WTC11 (cell line): ENCODE results near the gene AMMECR1. TPM values are rescaled to one million over a fixed set of nuclear protein-coding genes. Genes with fewer than 3 reads are reported as not detected.

Source experiments
- ATAC-seq: fragments of 200-7000 bp; cut with Tn5 transposase; 2 replicates; pipeline ENCODE4 v1.10.0; 2021; ENCODE audit warnings: mild to moderate bottlenecking, moderate library complexity
- CTCF ChIA-PET: fragments of 300-600 bp; sonication (Branson Sonifier 250); formaldehyde crosslinking; loops from one replicate; lab custom pipeline; 2021; ENCODE audit warnings: antibody characterized with exemption; lab: Charles Lee
- POLR2A ChIA-PET: fragments of 350-600 bp; sonication (Branson Sonifier 250); formaldehyde crosslinking; loops from one replicate; lab custom pipeline; 2021; ENCODE audit warnings: antibody characterized with exemption; lab: Charles Lee
- DNase-seq: peaks from one replicate; pipeline ENCODE4 v3.0.0; 2021; ENCODE audit warnings: low spot score
- H3K27ac Mint-ChIP-seq: 2 replicates; pipeline ENCODE4 v1.8.0; 2021; ENCODE audit warnings: mixed read lengths
- H3K27me3 Mint-ChIP-seq: 2 replicates; pipeline ENCODE4 v1.8.0; 2021; ENCODE audit warnings: low read depth, mild to moderate bottlenecking, moderate library complexity, mixed read lengths
- H3K36me3 Mint-ChIP-seq: 2 replicates; pipeline ENCODE4 v1.8.0; 2021; ENCODE audit warnings: mixed read lengths
- H3K4me1 Mint-ChIP-seq: 2 replicates; pipeline ENCODE4 v1.8.0; 2022; ENCODE audit warnings: mixed read lengths
- H3K4me3 Mint-ChIP-seq: 2 replicates; pipeline ENCODE4 v1.8.0; 2021; ENCODE audit warnings: mild to moderate bottlenecking, moderate library complexity, mixed read lengths
- H3K9me3 Mint-ChIP-seq: 2 replicates; pipeline ENCODE4 v1.8.0; 2021; ENCODE audit warnings: mixed read lengths
- CBFB ChIP-seq: sonication (generic); formaldehyde crosslinking; IDR thresholded peaks from 2 replicates; pipeline ENCODE4 v1.8.1; 2022; ENCODE audit warnings: mild to moderate bottlenecking, low read depth, missing genetic modification reagents
- FOXJ3 ChIP-seq: sonication (generic); formaldehyde crosslinking; IDR thresholded peaks from 2 replicates; pipeline ENCODE4 v1.9.0; 2021; ENCODE audit warnings: missing genetic modification reagents, mild to moderate bottlenecking, borderline replicate concordance
- GABPB1 ChIP-seq: sonication (generic); formaldehyde crosslinking; IDR thresholded peaks from 2 replicates; pipeline ENCODE4 v1.8.1; 2023; ENCODE audit warnings: mild to moderate bottlenecking, missing genetic modification reagents
- KAT7 ChIP-seq: sonication (generic); formaldehyde crosslinking; IDR thresholded peaks from 2 replicates; pipeline ENCODE4 v1.8.1; 2023; ENCODE audit warnings: missing genetic modification reagents, mild to moderate bottlenecking, borderline replicate concordance
- MXD4 ChIP-seq: fragments of 250-450 bp; sonication (Bioruptor Pico); IDR thresholded peaks from 2 replicates; pipeline ENCODE4 v1.8.0; 2021; ENCODE audit warnings: mild to moderate bottlenecking, moderate library complexity, borderline replicate concordance
- RORB ChIP-seq: fragments of 250-450 bp; sonication (Bioruptor Pico); IDR thresholded peaks from 2 replicates; pipeline ENCODE4 v1.9.0; 2021; ENCODE audit warnings: mild to moderate bottlenecking
- SMAD3 ChIP-seq: sonication (generic); formaldehyde crosslinking; IDR thresholded peaks from 2 replicates; pipeline ENCODE4 v1.8.0; 2022; ENCODE audit warnings: missing genetic modification reagents, mild to moderate bottlenecking, borderline replicate concordance
- SMAD4 ChIP-seq: sonication (generic); formaldehyde crosslinking; IDR thresholded peaks from 2 replicates; pipeline ENCODE4 v1.8.0; 2022; ENCODE audit warnings: mild to moderate bottlenecking, missing genetic modification reagents
- TP53 ChIP-seq: sonication (generic); formaldehyde crosslinking; IDR thresholded peaks from 2 replicates; pipeline ENCODE4 v1.8.1; 2023; ENCODE audit warnings: mild to moderate bottlenecking, missing genetic modification reagents
- ZNF121 ChIP-seq: sonication (generic); formaldehyde crosslinking; IDR thresholded peaks from 2 replicates; pipeline ENCODE4 v1.8.0; 2023; ENCODE audit warnings: missing genetic modification reagents
- ZNF232 ChIP-seq: sonication (generic); formaldehyde crosslinking; IDR thresholded peaks from 2 replicates; pipeline ENCODE4 v1.8.0; 2022; ENCODE audit warnings: mild to moderate bottlenecking, missing genetic modification reagents
- ZNF263 ChIP-seq: sonication (generic); formaldehyde crosslinking; IDR thresholded peaks from 2 replicates; pipeline ENCODE4 v1.8.1; 2022; ENCODE audit warnings: low read depth, mild to moderate bottlenecking, moderate library complexity, missing genetic modification reagents
- ZNF416 ChIP-seq: fragments of 250-450 bp; sonication (Bioruptor Pico); IDR thresholded peaks from 2 replicates; pipeline ENCODE4 v1.9.0; 2021; ENCODE audit warnings: mild to moderate bottlenecking, inconsistent platforms
- total RNA-seq: library from RNA; stranded (reverse); gene quantifications from 3 replicates; pipeline ENCODE4 v1.2.3, GENCODE V29; 2021
- TF ChIP-seq, protein P1 (sequence below): sonication (generic); formaldehyde crosslinking; IDR thresholded peaks from 2 replicates; pipeline ENCODE4 v1.8.1; 2022; ENCODE audit warnings: mild to moderate bottlenecking, moderate library complexity, missing genetic modification reagents
- TF ChIP-seq, protein P2 (sequence below): sonication (generic); formaldehyde crosslinking; IDR thresholded peaks from 2 replicates; pipeline ENCODE4 v1.8.0; 2022; ENCODE audit warnings: missing genetic modification reagents
- TF ChIP-seq, protein P3 (sequence below): fragments of 250-450 bp; sonication (Bioruptor Pico); IDR thresholded peaks from 2 replicates; pipeline ENCODE4 v1.8.0; 2021; ENCODE audit warnings: mild to moderate bottlenecking
- TF ChIP-seq, protein P4 (sequence below): fragments of 250-450 bp; sonication (Bioruptor Pico); IDR thresholded peaks from 2 replicates; pipeline ENCODE4 v1.9.0; 2021; ENCODE audit warnings: mild to moderate bottlenecking
- TF ChIP-seq, protein P5 (sequence below): sonication (generic); formaldehyde crosslinking; IDR thresholded peaks from 2 replicates; pipeline ENCODE4 v1.8.0; 2022; ENCODE audit warnings: mild to moderate bottlenecking, missing genetic modification reagents
- TF ChIP-seq, protein P6 (sequence below): sonication (generic); formaldehyde crosslinking; IDR thresholded peaks from 2 replicates; pipeline ENCODE4 v1.8.1; 2022; ENCODE audit warnings: missing genetic modification reagents, borderline replicate concordance
- TF ChIP-seq, protein P7 (sequence below): sonication (generic); formaldehyde crosslinking; IDR thresholded peaks from 2 replicates; pipeline ENCODE4 v1.8.0; 2023; ENCODE audit warnings: missing genetic modification reagents

The AMMECR1 gene
- total RNA-seq, 1 experiment from 2014 or later, result 18.1 TPM

DNA sequence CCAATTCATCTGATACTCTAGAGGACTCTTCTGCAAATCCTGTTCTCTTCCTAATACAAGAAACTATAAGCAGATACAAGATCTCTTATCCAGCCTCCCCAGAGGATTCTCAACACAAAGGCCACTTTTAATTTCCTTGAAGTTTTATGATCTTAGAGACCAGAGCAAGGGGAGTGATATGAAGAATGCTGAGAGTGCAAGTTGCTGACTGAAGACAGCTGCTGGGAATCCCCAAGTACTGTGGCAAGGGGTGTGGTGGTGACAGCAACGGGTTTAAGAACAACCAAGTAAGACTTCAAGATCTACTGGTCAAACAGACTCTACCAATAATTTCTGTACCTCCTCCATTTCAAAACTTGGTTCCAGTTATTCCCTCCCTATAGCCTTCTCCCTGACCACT, 7.0 kb downstream of the AMMECR1 start:
- TF ChIP-seq ZNF263 (CRISPR knock-in tag), result no peak
- no peak for TF ChIP-seq KAT7 (CRISPR knock-in tag)
- TF ChIP-seq, protein P1, sequence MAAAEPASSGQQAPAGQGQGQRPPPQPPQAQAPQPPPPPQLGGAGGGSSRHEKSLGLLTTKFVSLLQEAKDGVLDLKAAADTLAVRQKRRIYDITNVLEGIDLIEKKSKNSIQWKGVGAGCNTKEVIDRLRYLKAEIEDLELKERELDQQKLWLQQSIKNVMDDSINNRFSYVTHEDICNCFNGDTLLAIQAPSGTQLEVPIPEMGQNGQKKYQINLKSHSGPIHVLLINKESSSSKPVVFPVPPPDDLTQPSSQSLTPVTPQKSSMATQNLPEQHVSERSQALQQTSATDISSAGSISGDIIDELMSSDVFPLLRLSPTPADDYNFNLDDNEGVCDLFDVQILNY (CRISPR knock-in tag), result no peak
- no peak for TF ChIP-seq FOXJ3 (CRISPR knock-in tag)
- TF ChIP-seq, protein P2, sequence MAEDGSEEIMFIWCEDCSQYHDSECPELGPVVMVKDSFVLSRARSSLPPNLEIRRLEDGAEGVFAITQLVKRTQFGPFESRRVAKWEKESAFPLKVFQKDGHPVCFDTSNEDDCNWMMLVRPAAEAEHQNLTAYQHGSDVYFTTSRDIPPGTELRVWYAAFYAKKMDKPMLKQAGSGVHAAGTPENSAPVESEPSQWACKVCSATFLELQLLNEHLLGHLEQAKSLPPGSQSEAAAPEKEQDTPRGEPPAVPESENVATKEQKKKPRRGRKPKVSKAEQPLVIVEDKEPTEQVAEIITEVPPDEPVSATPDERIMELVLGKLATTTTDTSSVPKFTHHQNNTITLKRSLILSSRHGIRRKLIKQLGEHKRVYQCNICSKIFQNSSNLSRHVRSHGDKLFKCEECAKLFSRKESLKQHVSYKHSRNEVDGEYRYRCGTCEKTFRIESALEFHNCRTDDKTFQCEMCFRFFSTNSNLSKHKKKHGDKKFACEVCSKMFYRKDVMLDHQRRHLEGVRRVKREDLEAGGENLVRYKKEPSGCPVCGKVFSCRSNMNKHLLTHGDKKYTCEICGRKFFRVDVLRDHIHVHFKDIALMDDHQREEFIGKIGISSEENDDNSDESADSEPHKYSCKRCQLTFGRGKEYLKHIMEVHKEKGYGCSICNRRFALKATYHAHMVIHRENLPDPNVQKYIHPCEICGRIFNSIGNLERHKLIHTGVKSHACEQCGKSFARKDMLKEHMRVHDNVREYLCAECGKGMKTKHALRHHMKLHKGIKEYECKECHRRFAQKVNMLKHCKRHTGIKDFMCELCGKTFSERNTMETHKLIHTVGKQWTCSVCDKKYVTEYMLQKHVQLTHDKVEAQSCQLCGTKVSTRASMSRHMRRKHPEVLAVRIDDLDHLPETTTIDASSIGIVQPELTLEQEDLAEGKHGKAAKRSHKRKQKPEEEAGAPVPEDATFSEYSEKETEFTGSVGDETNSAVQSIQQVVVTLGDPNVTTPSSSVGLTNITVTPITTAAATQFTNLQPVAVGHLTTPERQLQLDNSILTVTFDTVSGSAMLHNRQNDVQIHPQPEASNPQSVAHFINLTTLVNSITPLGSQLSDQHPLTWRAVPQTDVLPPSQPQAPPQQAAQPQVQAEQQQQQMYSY (CRISPR knock-in tag), result no peak
- TF ChIP-seq, protein P3, sequence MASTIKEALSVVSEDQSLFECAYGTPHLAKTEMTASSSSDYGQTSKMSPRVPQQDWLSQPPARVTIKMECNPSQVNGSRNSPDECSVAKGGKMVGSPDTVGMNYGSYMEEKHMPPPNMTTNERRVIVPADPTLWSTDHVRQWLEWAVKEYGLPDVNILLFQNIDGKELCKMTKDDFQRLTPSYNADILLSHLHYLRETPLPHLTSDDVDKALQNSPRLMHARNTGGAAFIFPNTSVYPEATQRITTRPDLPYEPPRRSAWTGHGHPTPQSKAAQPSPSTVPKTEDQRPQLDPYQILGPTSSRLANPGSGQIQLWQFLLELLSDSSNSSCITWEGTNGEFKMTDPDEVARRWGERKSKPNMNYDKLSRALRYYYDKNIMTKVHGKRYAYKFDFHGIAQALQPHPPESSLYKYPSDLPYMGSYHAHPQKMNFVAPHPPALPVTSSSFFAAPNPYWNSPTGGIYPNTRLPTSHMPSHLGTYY, result no peak
- TF ChIP-seq SMAD4 (CRISPR knock-in tag), result no peak
- no peak for TF ChIP-seq GABPB1 (CRISPR knock-in tag)
- TF ChIP-seq RORB, result no peak
- TF ChIP-seq, protein P4, sequence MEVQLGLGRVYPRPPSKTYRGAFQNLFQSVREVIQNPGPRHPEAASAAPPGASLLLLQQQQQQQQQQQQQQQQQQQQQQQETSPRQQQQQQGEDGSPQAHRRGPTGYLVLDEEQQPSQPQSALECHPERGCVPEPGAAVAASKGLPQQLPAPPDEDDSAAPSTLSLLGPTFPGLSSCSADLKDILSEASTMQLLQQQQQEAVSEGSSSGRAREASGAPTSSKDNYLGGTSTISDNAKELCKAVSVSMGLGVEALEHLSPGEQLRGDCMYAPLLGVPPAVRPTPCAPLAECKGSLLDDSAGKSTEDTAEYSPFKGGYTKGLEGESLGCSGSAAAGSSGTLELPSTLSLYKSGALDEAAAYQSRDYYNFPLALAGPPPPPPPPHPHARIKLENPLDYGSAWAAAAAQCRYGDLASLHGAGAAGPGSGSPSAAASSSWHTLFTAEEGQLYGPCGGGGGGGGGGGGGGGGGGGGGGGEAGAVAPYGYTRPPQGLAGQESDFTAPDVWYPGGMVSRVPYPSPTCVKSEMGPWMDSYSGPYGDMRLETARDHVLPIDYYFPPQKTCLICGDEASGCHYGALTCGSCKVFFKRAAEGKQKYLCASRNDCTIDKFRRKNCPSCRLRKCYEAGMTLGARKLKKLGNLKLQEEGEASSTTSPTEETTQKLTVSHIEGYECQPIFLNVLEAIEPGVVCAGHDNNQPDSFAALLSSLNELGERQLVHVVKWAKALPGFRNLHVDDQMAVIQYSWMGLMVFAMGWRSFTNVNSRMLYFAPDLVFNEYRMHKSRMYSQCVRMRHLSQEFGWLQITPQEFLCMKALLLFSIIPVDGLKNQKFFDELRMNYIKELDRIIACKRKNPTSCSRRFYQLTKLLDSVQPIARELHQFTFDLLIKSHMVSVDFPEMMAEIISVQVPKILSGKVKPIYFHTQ (CRISPR knock-in tag), result no peak
- no peak for TF ChIP-seq SMAD3 (CRISPR knock-in tag)
- TF ChIP-seq, protein P5, sequence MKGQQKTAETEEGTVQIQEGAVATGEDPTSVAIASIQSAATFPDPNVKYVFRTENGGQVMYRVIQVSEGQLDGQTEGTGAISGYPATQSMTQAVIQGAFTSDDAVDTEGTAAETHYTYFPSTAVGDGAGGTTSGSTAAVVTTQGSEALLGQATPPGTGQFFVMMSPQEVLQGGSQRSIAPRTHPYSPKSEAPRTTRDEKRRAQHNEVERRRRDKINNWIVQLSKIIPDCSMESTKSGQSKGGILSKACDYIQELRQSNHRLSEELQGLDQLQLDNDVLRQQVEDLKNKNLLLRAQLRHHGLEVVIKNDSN (CRISPR knock-in tag), result no peak
- TF ChIP-seq TP53 (CRISPR knock-in tag), result no peak
- TF ChIP-seq ZNF121 (CRISPR knock-in tag), result no peak
- TF ChIP-seq ZNF416 (CRISPR knock-in tag), result no peak
- TF ChIP-seq, protein P6, sequence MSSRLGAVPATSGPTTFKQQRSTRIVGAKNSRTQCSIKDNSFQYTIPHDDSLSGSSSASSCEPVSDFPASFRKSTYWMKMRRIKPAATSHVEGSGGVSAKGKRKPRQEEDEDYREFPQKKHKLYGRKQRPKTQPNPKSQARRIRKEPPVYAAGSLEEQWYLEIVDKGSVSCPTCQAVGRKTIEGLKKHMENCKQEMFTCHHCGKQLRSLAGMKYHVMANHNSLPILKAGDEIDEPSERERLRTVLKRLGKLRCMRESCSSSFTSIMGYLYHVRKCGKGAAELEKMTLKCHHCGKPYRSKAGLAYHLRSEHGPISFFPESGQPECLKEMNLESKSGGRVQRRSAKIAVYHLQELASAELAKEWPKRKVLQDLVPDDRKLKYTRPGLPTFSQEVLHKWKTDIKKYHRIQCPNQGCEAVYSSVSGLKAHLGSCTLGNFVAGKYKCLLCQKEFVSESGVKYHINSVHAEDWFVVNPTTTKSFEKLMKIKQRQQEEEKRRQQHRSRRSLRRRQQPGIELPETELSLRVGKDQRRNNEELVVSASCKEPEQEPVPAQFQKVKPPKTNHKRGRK, result no peak
- TF ChIP-seq, protein P7, sequence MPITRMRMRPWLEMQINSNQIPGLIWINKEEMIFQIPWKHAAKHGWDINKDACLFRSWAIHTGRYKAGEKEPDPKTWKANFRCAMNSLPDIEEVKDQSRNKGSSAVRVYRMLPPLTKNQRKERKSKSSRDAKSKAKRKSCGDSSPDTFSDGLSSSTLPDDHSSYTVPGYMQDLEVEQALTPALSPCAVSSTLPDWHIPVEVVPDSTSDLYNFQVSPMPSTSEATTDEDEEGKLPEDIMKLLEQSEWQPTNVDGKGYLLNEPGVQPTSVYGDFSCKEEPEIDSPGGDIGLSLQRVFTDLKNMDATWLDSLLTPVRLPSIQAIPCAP (CRISPR knock-in tag), result no peak
- TF ChIP-seq MXD4, result no peak
- no peak for TF ChIP-seq CBFB
- no peak for TF ChIP-seq ZNF232 (CRISPR knock-in tag)
- TF ChIP-seq, all 79 proteins: peak for 0
- H3K27ac Mint-ChIP-seq, result no peak overlapping the region
- ChIA-PET CTCF (interaction anchor here (1.6 kb wide), 1 partner anchor 150 kb away, joined by 4 read pairs; no protein-coding TSS in a partner anchor), POLR2A (no interaction called here)
- H3K4me1 Mint-ChIP-seq, result peaks cover 71% of the 10 kb centered on the region
- H3K4me3 Mint-ChIP-seq, result no peak overlapping the region
- no peaks in the 10 kb centered on the region for H3K36me3 Mint-ChIP-seq
- no peaks in the 10 kb centered on the region for H3K27me3 Mint-ChIP-seq
- ATAC-seq, result no peak
- DNase-seq, result no peak
- H3K9me3 Mint-ChIP-seq, result no peaks in the 10 kb centered on the region
